GM23338 (cell line): ENCODE measurements around the gene MSH2. TPM values are rescaled to one million over a fixed set of nuclear protein-coding genes. Genes with fewer than 3 reads are reported as not detected.

ENCODE experiments used
- ATAC-seq: fragments of 200-7000 bp; cut with Tn5 transposase; 3 replicates; pipeline ENCODE4 v1.9.1; 2020
- DNase-seq: peaks from one replicate; pipeline ENCODE4 v3.0.0-alpha.2; 2015; ENCODE audit warnings: low spot score
- H2AFZ ChIP-seq: fragments of 200-600 bp; sonication (generic); 2 replicates; pipeline ENCODE4 v1.8.0; 2016; ENCODE audit warnings: antibody characterized with exemption, mild to moderate bottlenecking, moderate library complexity
- H3F3A ChIP-seq: fragments of 200-600 bp; sonication (generic); replicated peaks from 2 replicates; pipeline ENCODE4 v1.8.0; 2017; ENCODE audit warnings: antibody characterized with exemption, mixed run types, low read depth
- H3K27ac ChIP-seq: fragments of 200-600 bp; sonication (generic); 2 replicates; pipeline ENCODE4 v1.6.1; 2016; ENCODE audit warnings: low read depth
- H3K27me3 ChIP-seq: fragments of 200-600 bp; sonication (generic); 2 replicates; pipeline ENCODE4 v1.8.0; 2016; ENCODE audit warnings: mild to moderate bottlenecking, mixed run types, moderate library complexity; ENCODE audit not compliant: insufficient read depth
- H3K36me3 ChIP-seq: fragments of 200-600 bp; sonication (generic); 2 replicates; pipeline ENCODE4 v1.8.0; 2016; ENCODE audit warnings: mild to moderate bottlenecking; ENCODE audit not compliant: insufficient read depth
- H3K4me1 ChIP-seq: fragments of 200-600 bp; sonication (generic); 2 replicates; pipeline ENCODE4 v1.8.0; 2016; ENCODE audit warnings: mild to moderate bottlenecking, moderate library complexity; ENCODE audit not compliant: insufficient read depth
- H3K4me2 ChIP-seq: fragments of 200-600 bp; sonication (generic); 2 replicates; pipeline ENCODE4 v1.7.1; 2017; ENCODE audit warnings: mixed run types
- H3K4me3 ChIP-seq: fragments of 200-600 bp; sonication (generic); 2 replicates; pipeline ENCODE4 v1.6.1; 2016; ENCODE audit warnings: mixed run types
- H3K79me2 ChIP-seq: fragments of 200-600 bp; sonication (generic); replicated peaks from 2 replicates; pipeline ENCODE4 v1.8.0; 2017; ENCODE audit warnings: mild to moderate bottlenecking; ENCODE audit not compliant: insufficient read depth
- H3K9me2 ChIP-seq: fragments of 200-600 bp; sonication (generic); 2 replicates; pipeline ENCODE4 v1.8.0; 2017; ENCODE audit not compliant: insufficient read depth
- H4K20me1 ChIP-seq: fragments of 200-600 bp; sonication (generic); replicated peaks from 2 replicates; pipeline ENCODE4 v1.8.0; 2017; ENCODE audit warnings: mild to moderate bottlenecking; ENCODE audit not compliant: insufficient read depth
- H3K27ac Mint-ChIP-seq: 2 replicates; pipeline ENCODE4 v1.8.0; 2020; ENCODE audit warnings: inconsistent platforms, mild to moderate bottlenecking, moderate library complexity, mixed read lengths
- H3K27me3 Mint-ChIP-seq: 3 replicates; pipeline ENCODE4 v1.8.0; 2022; ENCODE audit warnings: low read depth, mild to moderate bottlenecking, moderate library complexity, mixed read lengths, inconsistent platforms; ENCODE audit not compliant: insufficient read depth, poor library complexity
- H3K36me3 Mint-ChIP-seq: 3 replicates; pipeline ENCODE4 v1.8.0; 2021; ENCODE audit warnings: low read depth, mild to moderate bottlenecking, inconsistent platforms, moderate library complexity, mixed read lengths
- H3K4me1 Mint-ChIP-seq: 3 replicates; pipeline ENCODE4 v1.8.0; 2020; ENCODE audit warnings: mild to moderate bottlenecking, inconsistent platforms, mixed read lengths
- H3K4me3 Mint-ChIP-seq: 3 replicates; pipeline ENCODE4 v1.8.0; 2021; ENCODE audit warnings: moderate library complexity, mild to moderate bottlenecking, inconsistent platforms, mixed read lengths
- H3K9me3 Mint-ChIP-seq: 3 replicates; pipeline ENCODE4 v1.8.0; 2020; ENCODE audit warnings: moderate library complexity, mild to moderate bottlenecking, inconsistent platforms, mixed read lengths
- CREB1 ChIP-seq: fragments of 250-450 bp; sonication (Bioruptor Pico); IDR thresholded peaks from 2 replicates; pipeline ENCODE4 v1.5.0; 2020; ENCODE audit warnings: low read depth, mild to moderate bottlenecking, moderate library complexity
- EZH2 ChIP-seq: fragments of 200-600 bp; sonication (generic); IDR thresholded peaks from one replicate; pipeline ENCODE4 v1.8.0; 2017; ENCODE audit warnings: antibody characterized with exemption, mild to moderate bottlenecking, low read depth; ENCODE audit not compliant: unreplicated experiment
- EZH2phosphoT487 ChIP-seq: fragments of 200-600 bp; sonication (generic); IDR thresholded peaks from one replicate; pipeline ENCODE4 v1.8.1; 2018; ENCODE audit warnings: antibody characterized with exemption; ENCODE audit not compliant: unreplicated experiment
- POLR2AphosphoS5 ChIP-seq: IDR thresholded peaks from 2 replicates; pipeline ENCODE4 v1.6.1; 2016; ENCODE audit warnings: antibody characterized with exemption, low read depth
- STAT1 ChIP-seq: IDR thresholded peaks from one replicate; pipeline ENCODE4 v1.6.1; 2016; ENCODE audit warnings: antibody characterized with exemption; ENCODE audit not compliant: unreplicated experiment
- ZNF114 ChIP-seq: fragments of 250-450 bp; sonication (Bioruptor Pico); IDR thresholded peaks from 2 replicates; pipeline ENCODE4 v1.5.0; 2020; ENCODE audit warnings: mild to moderate bottlenecking, moderate library complexity
- ZNF331 ChIP-seq: fragments of 250-450 bp; sonication (Bioruptor Pico); IDR thresholded peaks from 2 replicates; pipeline ENCODE4 v1.5.0; 2020; ENCODE audit warnings: low read depth, mild to moderate bottlenecking, moderate library complexity
- polyA plus RNA-seq: library from polyadenylated mRNA; unstranded; fragments of >200 nt; fragmentation: Nextera tagmentation; extraction: Ambion mirVana; gene quantifications from 2 replicates; pipeline ENCODE4 v1.2.1, GENCODE V29; 2016
- total RNA-seq: library from RNA; depleted of rRNA; stranded (reverse); fragments of >200 nt; shearing (Covaris generic); gene quantifications from 2 replicates; pipeline ENCODE4 v1.2.3, GENCODE V29; 2014
- TF ChIP-seq, protein P1 (sequence below): fragments of 250-450 bp; sonication (Bioruptor Pico); IDR thresholded peaks from 2 replicates; pipeline ENCODE4 v1.5.0; 2020; ENCODE audit warnings: mild to moderate bottlenecking, moderate library complexity
- TF ChIP-seq, protein P2 (sequence below): IDR thresholded peaks from 2 replicates; pipeline ENCODE4 v1.6.1; 2016; ENCODE audit warnings: antibody characterized with exemption

MSH2 gene
- total and polyA plus RNA-seq, 2 experiments from 2014 or later = 156 to 249 TPM

GRCh38 chr2:47521666-47522285, 118.8 kb downstream of the MSH2 start:
- Histone ChIP-seq H3F3A (peaks cover 10% of the 10 kb centered on the region; the same call in 1 of the 2 replicates), H3K27ac (no peak overlapping the region), H3K4me3 (peak overlapping the region; percentile 61), H3K4me2 (peak overlapping the region; percentile 87), H3K79me2 (no peaks in the 10 kb centered on the region), H3K36me3 (no peaks in the 10 kb centered on the region), H2AFZ (peak overlapping the region; percentile 81; the same call in 1 of the 2 replicates), H3K9me2 (no peaks in the 10 kb centered on the region), H3K4me1 (peaks cover 11% of the 10 kb centered on the region), H4K20me1 (no peaks in the 10 kb centered on the region), H3K27me3 (peaks cover 29% of the 10 kb centered on the region)
- Mint-ChIP-seq H3K27ac (no peak overlapping the region), H3K4me3 (peak overlapping the region; percentile 71), H3K9me3 (no peaks in the 10 kb centered on the region; the same call in 2 of the 3 replicates), H3K27me3 (peaks cover 25% of the 10 kb centered on the region), H3K36me3 (no peaks in the 10 kb centered on the region; the same call in 2 of the 3 replicates), H3K4me1 (peaks cover 22% of the 10 kb centered on the region)
- DNase-seq = no peak
- TF ChIP-seq ZNF114 (CRISPR knock-in tag) (no peak), POLR2AphosphoS5 (no peak), EZH2 (no peak), ZNF331 (no peak), CREB1 (CRISPR knock-in tag) (no peak), STAT1 (no peak), EZH2phosphoT487 (no peak)
- TF ChIP-seq, protein P1, sequence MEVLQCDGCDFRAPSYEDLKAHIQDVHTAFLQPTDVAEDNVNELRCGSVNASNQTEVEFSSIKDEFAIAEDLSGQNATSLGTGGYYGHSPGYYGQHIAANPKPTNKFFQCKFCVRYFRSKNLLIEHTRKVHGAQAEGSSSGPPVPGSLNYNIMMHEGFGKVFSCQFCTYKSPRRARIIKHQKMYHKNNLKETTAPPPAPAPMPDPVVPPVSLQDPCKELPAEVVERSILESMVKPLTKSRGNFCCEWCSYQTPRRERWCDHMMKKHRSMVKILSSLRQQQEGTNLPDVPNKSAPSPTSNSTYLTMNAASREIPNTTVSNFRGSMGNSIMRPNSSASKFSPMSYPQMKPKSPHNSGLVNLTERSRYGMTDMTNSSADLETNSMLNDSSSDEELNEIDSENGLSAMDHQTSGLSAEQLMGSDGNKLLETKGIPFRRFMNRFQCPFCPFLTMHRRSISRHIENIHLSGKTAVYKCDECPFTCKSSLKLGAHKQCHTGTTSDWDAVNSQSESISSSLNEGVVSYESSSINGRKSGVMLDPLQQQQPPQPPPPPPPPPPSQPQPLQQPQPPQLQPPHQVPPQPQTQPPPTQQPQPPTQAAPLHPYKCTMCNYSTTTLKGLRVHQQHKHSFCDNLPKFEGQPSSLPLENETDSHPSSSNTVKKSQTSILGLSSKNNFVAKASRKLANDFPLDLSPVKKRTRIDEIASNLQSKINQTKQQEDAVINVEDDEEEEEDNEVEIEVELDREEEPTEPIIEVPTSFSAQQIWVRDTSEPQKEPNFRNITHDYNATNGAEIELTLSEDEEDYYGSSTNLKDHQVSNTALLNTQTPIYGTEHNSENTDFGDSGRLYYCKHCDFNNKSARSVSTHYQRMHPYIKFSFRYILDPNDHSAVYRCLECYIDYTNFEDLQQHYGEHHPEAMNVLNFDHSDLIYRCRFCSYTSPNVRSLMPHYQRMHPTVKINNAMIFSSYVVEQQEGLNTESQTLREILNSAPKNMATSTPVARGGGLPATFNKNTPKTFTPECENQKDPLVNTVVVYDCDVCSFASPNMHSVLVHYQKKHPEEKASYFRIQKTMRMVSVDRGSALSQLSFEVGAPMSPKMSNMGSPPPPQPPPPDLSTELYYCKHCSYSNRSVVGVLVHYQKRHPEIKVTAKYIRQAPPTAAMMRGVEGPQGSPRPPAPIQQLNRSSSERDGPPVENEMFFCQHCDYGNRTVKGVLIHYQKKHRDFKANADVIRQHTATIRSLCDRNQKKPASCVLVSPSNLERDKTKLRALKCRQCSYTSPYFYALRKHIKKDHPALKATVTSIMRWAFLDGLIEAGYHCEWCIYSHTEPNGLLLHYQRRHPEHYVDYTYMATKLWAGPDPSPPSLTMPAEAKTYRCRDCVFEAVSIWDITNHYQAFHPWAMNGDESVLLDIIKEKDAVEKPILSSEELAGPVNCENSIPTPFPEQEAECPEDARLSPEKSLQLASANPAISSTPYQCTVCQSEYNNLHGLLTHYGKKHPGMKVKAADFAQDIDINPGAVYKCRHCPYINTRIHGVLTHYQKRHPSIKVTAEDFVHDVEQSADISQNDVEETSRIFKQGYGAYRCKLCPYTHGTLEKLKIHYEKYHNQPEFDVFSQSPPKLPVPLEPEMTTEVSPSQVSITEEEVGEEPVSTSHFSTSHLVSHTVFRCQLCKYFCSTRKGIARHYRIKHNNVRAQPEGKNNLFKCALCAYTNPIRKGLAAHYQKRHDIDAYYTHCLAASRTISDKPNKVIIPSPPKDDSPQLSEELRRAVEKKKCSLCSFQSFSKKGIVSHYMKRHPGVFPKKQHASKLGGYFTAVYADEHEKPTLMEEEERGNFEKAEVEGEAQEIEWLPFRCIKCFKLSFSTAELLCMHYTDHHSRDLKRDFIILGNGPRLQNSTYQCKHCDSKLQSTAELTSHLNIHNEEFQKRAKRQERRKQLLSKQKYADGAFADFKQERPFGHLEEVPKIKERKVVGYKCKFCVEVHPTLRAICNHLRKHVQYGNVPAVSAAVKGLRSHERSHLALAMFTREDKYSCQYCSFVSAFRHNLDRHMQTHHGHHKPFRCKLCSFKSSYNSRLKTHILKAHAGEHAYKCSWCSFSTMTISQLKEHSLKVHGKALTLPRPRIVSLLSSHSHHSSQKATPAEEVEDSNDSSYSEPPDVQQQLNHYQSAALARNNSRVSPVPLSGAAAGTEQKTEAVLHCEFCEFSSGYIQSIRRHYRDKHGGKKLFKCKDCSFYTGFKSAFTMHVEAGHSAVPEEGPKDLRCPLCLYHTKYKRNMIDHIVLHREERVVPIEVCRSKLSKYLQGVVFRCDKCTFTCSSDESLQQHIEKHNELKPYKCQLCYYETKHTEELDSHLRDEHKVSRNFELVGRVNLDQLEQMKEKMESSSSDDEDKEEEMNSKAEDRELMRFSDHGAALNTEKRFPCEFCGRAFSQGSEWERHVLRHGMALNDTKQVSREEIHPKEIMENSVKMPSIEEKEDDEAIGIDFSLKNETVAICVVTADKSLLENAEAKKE (CRISPR knock-in tag) = no peak
- TF ChIP-seq, protein P2, sequence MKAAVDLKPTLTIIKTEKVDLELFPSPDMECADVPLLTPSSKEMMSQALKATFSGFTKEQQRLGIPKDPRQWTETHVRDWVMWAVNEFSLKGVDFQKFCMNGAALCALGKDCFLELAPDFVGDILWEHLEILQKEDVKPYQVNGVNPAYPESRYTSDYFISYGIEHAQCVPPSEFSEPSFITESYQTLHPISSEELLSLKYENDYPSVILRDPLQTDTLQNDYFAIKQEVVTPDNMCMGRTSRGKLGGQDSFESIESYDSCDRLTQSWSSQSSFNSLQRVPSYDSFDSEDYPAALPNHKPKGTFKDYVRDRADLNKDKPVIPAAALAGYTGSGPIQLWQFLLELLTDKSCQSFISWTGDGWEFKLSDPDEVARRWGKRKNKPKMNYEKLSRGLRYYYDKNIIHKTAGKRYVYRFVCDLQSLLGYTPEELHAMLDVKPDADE = no peak
- ATAC-seq = no peak
